WI38 (cell line): ENCODE measurements around the gene KIF21B.

Experiments used
- H3K4me3 ChIP-seq: 2 replicates; pipeline ENCODE4 v1.5.1; 2011; ENCODE audit warnings: low read depth, mild to moderate bottlenecking, control low read depth, low read length
- CTCF ChIP-seq: IDR thresholded peaks from 2 replicates; pipeline ENCODE4 v1.5.1; 2012; ENCODE audit warnings: low read depth, mild to moderate bottlenecking, control low read depth, low read length

KIF21B gene

GRCh38 chr1:201014816-201015200, 8.7 kb downstream of the KIF21B start:
- no peak for TF ChIP-seq CTCF
- no peak overlapping the region for H3K4me3 ChIP-seq

GRCh38 chr1:201013991-201014815, 9.3 kb downstream of the KIF21B start:
- no peak for TF ChIP-seq CTCF
- no peak overlapping the region for H3K4me3 ChIP-seq

- H3K4me3 ChIP-seq: no peak overlapping the region
- no peak for TF ChIP-seq CTCF
Observed at GRCh38 chr1:201013031-201013485, 10.5 kb downstream of the KIF21B start.

GRCh38 chr1:201011616-201012015, 11.9 kb downstream of the KIF21B start:
- no peak overlapping the region for H3K4me3 ChIP-seq
- no peak for TF ChIP-seq CTCF

GRCh38 chr1:201009962-201010645, 13.4 kb downstream of the KIF21B start:
- H3K4me3 ChIP-seq: no peak overlapping the region
- no peak for TF ChIP-seq CTCF

- TF ChIP-seq CTCF: no peak
- H3K4me3 ChIP-seq: no peak overlapping the region
Observed at GRCh38 chr1:201008666-201009360, 14.7 kb downstream of the KIF21B start.
